ENCODE results near the gene PTPN2.

The PTPN2 gene

DNA sequence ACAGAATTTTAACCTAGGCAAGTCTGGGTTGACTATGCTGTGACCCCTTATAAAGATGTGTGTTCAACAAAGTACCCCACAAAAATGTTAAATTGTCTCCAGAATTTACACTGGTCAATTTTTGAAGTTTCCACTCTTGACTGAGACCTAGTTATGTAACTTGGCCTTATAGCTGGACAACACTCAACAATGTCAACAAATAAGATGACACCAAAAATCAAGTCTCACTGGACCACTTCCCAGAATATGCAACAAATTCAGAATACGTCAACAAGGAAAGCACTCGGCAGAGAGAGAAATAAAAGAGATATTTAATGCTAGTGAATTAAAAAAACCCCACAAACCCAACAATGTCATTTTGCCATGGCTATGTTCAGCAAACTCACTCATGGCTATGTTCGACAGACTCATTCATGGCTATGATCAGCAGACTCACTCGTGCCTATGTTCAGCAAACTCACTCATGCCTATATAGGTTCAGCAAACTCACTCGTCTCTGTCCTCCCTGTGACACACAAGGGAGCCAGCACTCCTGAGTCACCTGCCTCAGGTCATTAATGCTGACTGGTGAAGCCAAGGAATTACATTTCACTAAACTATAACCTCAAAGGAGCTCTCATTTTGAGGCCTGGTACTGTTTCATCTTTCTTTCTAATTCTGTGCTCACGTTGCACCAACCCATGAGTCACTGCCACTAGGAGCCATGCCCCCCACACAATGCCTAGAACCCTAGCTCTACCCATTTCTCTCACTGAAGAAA is 72.7 kb downstream of the PTPN2 start:
- in situ Hi-C loops (cut with HindIII; ENCODE audit: low sequenced_read_pairs), result no loop called here
- no peak for DNase-seq (ENCODE audit: low read depth)
- TF ChIP-seq, protein P1, sequence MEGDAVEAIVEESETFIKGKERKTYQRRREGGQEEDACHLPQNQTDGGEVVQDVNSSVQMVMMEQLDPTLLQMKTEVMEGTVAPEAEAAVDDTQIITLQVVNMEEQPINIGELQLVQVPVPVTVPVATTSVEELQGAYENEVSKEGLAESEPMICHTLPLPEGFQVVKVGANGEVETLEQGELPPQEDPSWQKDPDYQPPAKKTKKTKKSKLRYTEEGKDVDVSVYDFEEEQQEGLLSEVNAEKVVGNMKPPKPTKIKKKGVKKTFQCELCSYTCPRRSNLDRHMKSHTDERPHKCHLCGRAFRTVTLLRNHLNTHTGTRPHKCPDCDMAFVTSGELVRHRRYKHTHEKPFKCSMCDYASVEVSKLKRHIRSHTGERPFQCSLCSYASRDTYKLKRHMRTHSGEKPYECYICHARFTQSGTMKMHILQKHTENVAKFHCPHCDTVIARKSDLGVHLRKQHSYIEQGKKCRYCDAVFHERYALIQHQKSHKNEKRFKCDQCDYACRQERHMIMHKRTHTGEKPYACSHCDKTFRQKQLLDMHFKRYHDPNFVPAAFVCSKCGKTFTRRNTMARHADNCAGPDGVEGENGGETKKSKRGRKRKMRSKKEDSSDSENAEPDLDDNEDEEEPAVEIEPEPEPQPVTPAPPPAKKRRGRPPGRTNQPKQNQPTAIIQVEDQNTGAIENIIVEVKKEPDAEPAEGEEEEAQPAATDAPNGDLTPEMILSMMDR (IDR thresholded peaks at IDR 0.05; ENCODE audit: low read depth, low read length, missing control alignments), result no peak
- H3K4me3 ChIP-seq (ENCODE audit: low read depth, low read length), result no peak overlapping the region

DNA sequence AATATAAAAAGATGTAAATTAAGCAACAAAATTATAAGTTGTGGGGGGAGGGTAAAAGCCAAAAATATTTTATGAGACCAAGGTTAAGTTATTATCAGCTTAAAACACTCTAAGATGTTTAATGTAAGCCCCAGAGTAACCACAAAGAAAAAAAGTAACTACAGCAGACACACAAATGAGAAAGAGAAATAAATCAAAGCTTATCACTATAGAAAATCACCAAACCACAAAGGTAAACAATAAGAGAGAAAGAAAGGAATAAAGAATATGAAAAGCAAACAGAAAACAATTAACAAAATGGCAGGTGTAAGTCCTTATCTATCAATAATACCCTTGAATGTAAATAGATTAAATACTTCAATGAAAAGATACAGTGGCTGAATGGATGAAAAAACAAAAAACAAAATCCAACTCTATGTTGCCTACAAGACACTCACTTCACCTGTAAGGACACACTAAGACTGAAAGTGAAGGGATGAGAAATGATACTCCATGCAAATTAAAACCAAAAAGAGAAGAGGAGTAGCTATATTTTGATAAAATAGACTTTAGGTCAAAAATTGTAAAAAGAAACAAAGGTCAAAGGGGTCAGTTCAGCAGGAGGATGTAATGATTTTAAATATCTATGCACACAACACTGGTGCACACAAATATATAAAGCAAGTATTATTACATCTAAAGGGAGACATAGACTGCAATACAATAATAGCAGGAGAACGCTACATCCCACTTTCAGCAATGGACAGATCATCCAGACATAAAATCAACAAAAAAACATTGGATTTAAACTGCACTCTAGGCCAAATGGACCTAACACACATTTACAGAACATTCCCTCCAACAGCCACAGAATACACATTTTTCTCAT is 80.7 kb downstream of the PTPN2 start:
- in situ Hi-C loops (cut with HindIII; ENCODE audit: low sequenced_read_pairs), result loop anchor here (5.0 kb wide), 1 partner anchor 94 kb away; no protein-coding TSS in a partner anchor
- DNase-seq (ENCODE audit: low read depth), result no peak
- TF ChIP-seq, protein P1 (IDR thresholded peaks at IDR 0.05; ENCODE audit: low read depth, low read length, missing control alignments), result no peak
- H3K4me3 ChIP-seq (ENCODE audit: low read depth, low read length), result no peak overlapping the region

DNA sequence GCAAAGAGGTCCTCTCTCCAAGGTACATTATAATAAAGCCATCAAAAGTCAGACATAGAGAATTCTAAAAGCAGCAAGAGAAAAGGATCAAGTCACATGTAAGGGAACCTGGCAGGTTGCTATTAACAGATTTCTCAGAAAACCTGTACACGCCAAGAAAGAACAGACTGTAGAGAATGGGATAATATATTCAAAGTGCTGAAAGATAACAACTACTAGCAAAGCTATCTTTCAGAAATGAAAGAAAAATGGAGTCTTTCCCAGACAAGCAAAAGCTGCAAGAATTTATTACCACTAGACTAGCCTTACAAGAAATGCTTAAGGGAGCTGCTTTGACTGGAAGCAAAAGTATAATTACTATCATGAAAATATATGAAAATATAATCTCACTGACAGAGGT is 81.5 kb downstream of the PTPN2 start:
- no peak for DNase-seq (ENCODE audit: low read depth)
- in situ Hi-C loops (cut with HindIII; ENCODE audit: low sequenced_read_pairs), result loop anchor here (5.0 kb wide), 1 partner anchor 95 kb away; no protein-coding TSS in a partner anchor
- TF ChIP-seq, protein P1 (IDR thresholded peaks at IDR 0.05; ENCODE audit: low read depth, low read length, missing control alignments), result no peak
- H3K4me3 ChIP-seq (ENCODE audit: low read depth, low read length), result no peak overlapping the region

DNA sequence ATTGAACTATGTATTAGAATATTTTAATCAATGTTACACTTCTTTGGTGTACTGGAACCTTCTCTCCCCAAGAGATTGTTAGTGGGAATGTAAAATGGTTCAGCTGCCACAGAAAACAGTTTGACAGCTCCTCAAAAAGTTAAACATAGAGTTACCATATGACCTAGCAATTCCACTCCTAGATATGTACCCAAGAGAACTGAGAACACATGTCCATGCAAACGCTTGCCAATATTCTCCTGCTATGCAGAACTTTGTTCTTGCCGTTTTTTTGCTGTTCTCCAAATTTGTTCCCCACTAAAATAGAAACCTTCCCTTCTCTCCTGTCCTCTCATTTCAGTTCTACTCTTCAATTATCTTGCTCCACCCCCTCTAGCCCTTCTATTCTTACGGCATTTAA is 87.6 kb downstream of the PTPN2 start:
- in situ Hi-C loops (cut with HindIII; ENCODE audit: low sequenced_read_pairs), result no loop called here
- TF ChIP-seq, protein P1 (IDR thresholded peaks at IDR 0.05; ENCODE audit: low read depth, low read length, missing control alignments), result no peak
- DNase-seq (ENCODE audit: low read depth), result no peak
- H3K4me3 ChIP-seq (ENCODE audit: low read depth, low read length), result no peak overlapping the region

DNA sequence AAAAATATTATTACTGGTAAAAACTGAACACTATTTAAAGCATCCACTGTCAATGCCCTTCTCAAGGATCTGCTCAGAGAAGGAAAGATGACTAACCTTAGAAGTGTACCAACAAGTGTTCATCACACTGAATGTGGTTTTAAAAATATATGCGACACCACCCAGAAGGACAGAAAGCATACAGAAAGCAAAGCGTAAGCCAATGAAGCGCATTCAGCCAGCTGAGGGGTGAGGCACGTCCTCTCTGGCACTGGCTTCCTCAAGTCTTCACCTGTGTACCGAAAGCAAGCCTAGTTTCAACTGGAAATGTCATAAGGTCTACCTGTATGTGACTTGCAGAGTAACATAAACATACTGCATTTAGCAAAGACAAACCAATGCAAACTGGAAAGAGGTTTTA is 92.4 kb downstream of the PTPN2 start:
- in situ Hi-C loops (cut with HindIII; ENCODE audit: low sequenced_read_pairs), result no loop called here
- DNase-seq (ENCODE audit: low read depth), result no peak
- TF ChIP-seq, protein P1 (IDR thresholded peaks at IDR 0.05; ENCODE audit: low read depth, low read length, missing control alignments), result no peak
- no peak overlapping the region for H3K4me3 ChIP-seq (ENCODE audit: low read depth, low read length)

DNA sequence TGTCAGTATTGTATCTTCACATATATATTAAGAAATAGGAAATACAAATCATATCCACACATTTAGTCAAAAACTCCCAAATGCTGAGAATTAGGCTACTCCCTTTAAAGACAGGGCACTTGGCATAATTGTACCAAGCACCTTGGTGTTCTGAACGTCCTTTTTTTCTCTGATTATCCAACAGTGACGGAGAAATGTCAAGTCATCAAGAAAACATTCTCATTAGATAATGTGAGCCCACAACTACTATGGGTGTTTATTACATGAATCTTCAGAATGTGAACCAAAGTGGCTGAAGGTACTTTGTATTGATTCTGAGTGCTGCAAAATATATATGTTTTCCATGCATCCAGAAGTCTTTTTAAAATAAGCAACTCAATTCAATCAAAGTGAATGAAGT is 97.4 kb downstream of the PTPN2 start:
- TF ChIP-seq, protein P1 (IDR thresholded peaks at IDR 0.05; ENCODE audit: low read depth, low read length, missing control alignments), result no peak
- no peak overlapping the region for H3K4me3 ChIP-seq (ENCODE audit: low read depth, low read length)
- in situ Hi-C loops (cut with HindIII; ENCODE audit: low sequenced_read_pairs), result no loop called here
- no peak for DNase-seq (ENCODE audit: low read depth)
